K562 (cell line): ENCODE measurements around the gene IL3RA. TPM values are rescaled to one million over a fixed set of nuclear protein-coding genes. Genes with fewer than 3 reads are reported as not detected.
A peak's percentile ranks its signal among the peaks of the same experiment; 100 is the strongest.

Experiments used
- BCL6 ChIP-seq: fragments of 250-450 bp; sonication (Bioruptor Pico); IDR thresholded peaks from 2 replicates; pipeline ENCODE4 v1.4.0; 2020
- BCLAF1 ChIP-seq, 2 experiments: fragments of 450-650 bp in 1 of 2; IDR thresholded peaks; 2 replicates each; pipeline ENCODE4 v1.6.1; 2011 to 2017; ENCODE audit warnings: low read depth in 2 of 2, antibody characterized with exemption in 1 of 2, borderline replicate concordance in 1 of 2, low read length in 1 of 2, mild to moderate bottlenecking in 1 of 2, mixed read lengths in 1 of 2; ENCODE audit not compliant: control insufficient read depth in 1 of 2
- ELK1 ChIP-seq: sonication (generic); formaldehyde crosslinking; IDR thresholded peaks from 2 replicates; pipeline ENCODE4 v1.8.1; 2022; ENCODE audit warnings: missing genetic modification reagents
- HCFC1 ChIP-seq: IDR thresholded peaks from 2 replicates; pipeline ENCODE4 v1.6.1; 2012; ENCODE audit warnings: low read depth, low read length, improper control_type of control experiment
- HINFP ChIP-seq: fragments of 450-650 bp; conservative IDR thresholded peaks from 2 replicates; pipeline ENCODE4 v1.6.1; 2016; ENCODE audit warnings: missing genetic modification characterization, low read depth, mild to moderate bottlenecking, control low read depth, missing compliant biosample characterization
- RREB1 ChIP-seq: fragments of 250-450 bp; sonication (Bioruptor Pico); IDR thresholded peaks from 2 replicates; pipeline ENCODE4 v1.4.0; 2020
- SMAD2 ChIP-seq: fragments of 150-350 bp; IDR thresholded peaks from 2 replicates; pipeline ENCODE4 v1.6.1; 2014; ENCODE audit warnings: low read depth, mild to moderate bottlenecking, low read length
- THRB ChIP-seq: fragments of 450-650 bp; formaldehyde crosslinking; conservative IDR thresholded peaks from 2 replicates; pipeline ENCODE4 v1.4.0; 2022; ENCODE audit warnings: mild to moderate bottlenecking, missing genetic modification characterization
- VEZF1 ChIP-seq: fragments of 200-800 bp; sonication (Bioruptor generic); IDR thresholded peaks from 2 replicates; pipeline ENCODE4 v1.6.1; 2017; ENCODE audit warnings: missing genetic modification characterization, missing compliant biosample characterization
- ZNF165 ChIP-seq: fragments of 250-450 bp; sonication (Bioruptor Pico); IDR thresholded peaks from 2 replicates; pipeline ENCODE4 v1.4.0; 2020; ENCODE audit warnings: borderline replicate concordance
- ZNF174 ChIP-seq: fragments of 250-450 bp; sonication (Bioruptor Pico); IDR thresholded peaks from 2 replicates; pipeline ENCODE4 v1.4.0; 2020; ENCODE audit warnings: mild to moderate bottlenecking
- polyA plus RNA-seq, 8 experiments: library from polyadenylated mRNA; depleted of rRNA in 4 of 8; stranded (reverse) in 5 of 8; unstranded in 3 of 8; fragments of >200 nt; fragmentation: Nextera tagmentation in 2 of 8; fragmentation: Illumina TruSeq in 1 of 8; extraction: Ambion mirVana in 2 of 8; extraction: Trizol in 1 of 8; gene quantifications; 2 replicates each; pipeline versions ENCODE4 v1.2.1 to v1.2.3, GENCODE V29; 2011 to 2014; ENCODE audit warnings: inconsistent platforms in 1 of 8, missing spikeins in 1 of 8
- total RNA-seq, 7 experiments: library from RNA; depleted of rRNA in 6 of 7; stranded (reverse); fragments of >200 nt in 6 of 7; fragmentation: Illumina TruSeq in 2 of 7; extraction: Trizol in 2 of 7; gene quantifications; 2 replicates each; pipeline versions ENCODE4 v1.2.1 to v1.2.3, GENCODE V29; 2011 to 2021; ENCODE audit warnings: low replicate concordance in 1 of 7

The IL3RA gene
- total and polyA plus RNA-seq, 9 of the 15 experiments (the other 6 are each of a cell fraction or from before 2014, with no cell fraction given): not detected

- TF ChIP-seq RREB1 (CRISPR knock-in tag): peak; percentile 92; the same call in 1 of the 2 replicates
- TF ChIP-seq VEZF1: peak; percentile 93
- TF ChIP-seq HCFC1: peak; percentile 58
- TF ChIP-seq SMAD2: no peak
- TF ChIP-seq ELK1 (CRISPR knock-in tag): no peak
- TF ChIP-seq THRB (CRISPR knock-in tag): 0 out of 2 replicates have a peak, but pooled peaks have one; percentile 18
- TF ChIP-seq ZNF174 (CRISPR knock-in tag): no peak
- no peak for TF ChIP-seq BCLAF1 (IDR thresholded peaks at IDR 0.05; ENCODE audit: borderline replicate concordance in 1 of 2, control insufficient read depth in 1 of 2, low read depth in 2 of 2, low read length in 1 of 2)
- no peak for TF ChIP-seq HINFP
- peak; percentile 83 for TF ChIP-seq BCL6 (CRISPR knock-in tag)
- peak; percentile 88; the same call in 1 of the 2 replicates for TF ChIP-seq ZNF165
These were observed 55.9 kb downstream of the IL3RA start (continued) for GRCh38 chrX:1392376-1393068.
